ENCODE measurements around the gene SS18L1.

- TF ChIP-seq CTCF (IDR thresholded peaks at IDR 0.05; ENCODE audit: low read depth, low read length) (no peak), EZH2phosphoT487 (IDR thresholded peaks at IDR 0.05; ENCODE audit: low read depth) (no peak)
These were observed 26.8 kb upstream of the SS18L1 start for GRCh38 chr20:62116558-62117361.

All from OCI-LY3 (cell line).